CD14-positive monocyte (primary cell): ENCODE results near the gene STX11. TPM values are rescaled to one million over a fixed set of nuclear protein-coding genes. Genes with fewer than 3 reads are reported as not detected.

ENCODE experiments used
- DNase-seq, 3 donors: peaks; one replicate each; pipeline ENCODE4 v3.0.0-alpha.2; 2011 to 2022
- H2AFZ ChIP-seq: 2 replicates; pipeline ENCODE4 v1.6.0; 2012; ENCODE audit warnings: mild to moderate bottlenecking, low read depth, low read length, inconsistent platforms; ENCODE audit not compliant: insufficient read depth, poor library complexity, severe bottlenecking
- H3K27ac ChIP-seq, 2 donors: 1 replicate in 1 of 2; 2 replicates in 1 of 2; pipeline ENCODE4 v1.5.1; 2012 to 2013; ENCODE audit warnings: low read length in 2 of 2, control low read depth in 1 of 2, inconsistent platforms in 1 of 2, low read depth in 1 of 2, mild to moderate bottlenecking in 1 of 2
- H3K27me3 ChIP-seq, 2 donors: one replicate each; pipeline versions ENCODE4 v1.6.0 to v1.6.1; 2011 to 2013; ENCODE audit warnings: low read length in 2 of 2; ENCODE audit not compliant: control insufficient read depth in 2 of 2, insufficient read depth in 2 of 2
- H3K36me3 ChIP-seq, 2 donors: replicated peaks in 1 of 2; 1 replicate in 1 of 2; 2 replicates in 1 of 2; pipeline versions ENCODE4 v1.5.1 to v1.6.1; 2012 to 2013; ENCODE audit warnings: low read length in 2 of 2, control low read depth in 1 of 2, inconsistent platforms in 1 of 2, mild to moderate bottlenecking in 1 of 2; ENCODE audit not compliant: insufficient read depth in 2 of 2, control insufficient read depth in 1 of 2
- H3K4me1 ChIP-seq, 2 donors: 1 replicate in 1 of 2; 2 replicates in 1 of 2; pipeline versions ENCODE4 v1.5.1 to v1.6.1; 2012 to 2013; ENCODE audit warnings: low read length in 2 of 2, control low read depth in 1 of 2, inconsistent platforms in 1 of 2, mild to moderate bottlenecking in 1 of 2, moderate library complexity in 1 of 2; ENCODE audit not compliant: insufficient read depth in 2 of 2, control insufficient read depth in 1 of 2
- H3K4me2 ChIP-seq: replicated peaks from 2 replicates; pipeline ENCODE3; 2012; ENCODE audit warnings: low read length, moderate library complexity, mild to moderate bottlenecking; ENCODE audit not compliant: poor library complexity, severe bottlenecking; ENCODE audit errors: extremely low read depth
- H3K4me3 ChIP-seq, 3 experiments: fragments of 200-600 bp in 1 of 3; sonication (generic) in 1 of 3; replicated peaks in 1 of 3; 1 replicate in 2 of 3; 2 replicates in 1 of 3; pipeline ENCODE4 v1.5.1; 2011 to 2013; ENCODE audit warnings: low read length in 3 of 3, mild to moderate bottlenecking in 3 of 3, control low read depth in 2 of 3, low read depth in 2 of 3, inconsistent platforms in 1 of 3, moderate library complexity in 1 of 3
- H3K79me2 ChIP-seq: 2 replicates; pipeline ENCODE4 v1.6.0; 2012; ENCODE audit warnings: mild to moderate bottlenecking, control low read depth, inconsistent platforms, low read length, moderate library complexity; ENCODE audit not compliant: insufficient read depth
- H3K9ac ChIP-seq: 2 replicates; pipeline ENCODE4 v1.6.0; 2017; ENCODE audit warnings: low read length, mild to moderate bottlenecking; ENCODE audit not compliant: insufficient read depth, poor library complexity, severe bottlenecking
- H3K9me3 ChIP-seq, 2 donors: replicated peaks in 1 of 2; 1 replicate in 1 of 2; 2 replicates in 1 of 2; pipeline versions ENCODE4 v1.5.1 to v1.6.1; 2012 to 2013; ENCODE audit warnings: low read length in 2 of 2, control low read depth in 1 of 2; ENCODE audit not compliant: control insufficient read depth in 1 of 2, insufficient read depth in 1 of 2
- H4K20me1 ChIP-seq: 2 replicates; pipeline ENCODE4 v1.6.0; 2012; ENCODE audit warnings: mild to moderate bottlenecking, low read length, control low read depth, moderate library complexity; ENCODE audit not compliant: insufficient read depth
- H3K27ac Mint-ChIP-seq, 7 donors: one replicate each; pipeline ENCODE4 v1.8.0; 2020; ENCODE audit warnings: mild to moderate bottlenecking in 7 of 7, mixed read lengths in 7 of 7, moderate library complexity in 6 of 7, inconsistent platforms in 2 of 7
- H3K27me3 Mint-ChIP-seq, 3 donors: one replicate each; pipeline ENCODE4 v1.8.0; 2021 to 2022; ENCODE audit warnings: low read depth in 3 of 3, mild to moderate bottlenecking in 3 of 3, mixed read lengths in 3 of 3, moderate library complexity in 3 of 3, inconsistent platforms in 1 of 3
- H3K36me3 Mint-ChIP-seq, 2 donors: one replicate each; pipeline ENCODE4 v1.8.0; 2020; ENCODE audit warnings: mixed read lengths in 2 of 2, inconsistent platforms in 1 of 2, mild to moderate bottlenecking in 1 of 2
- H3K4me1 Mint-ChIP-seq: one replicate; pipeline ENCODE4 v1.8.0; 2020; ENCODE audit warnings: mild to moderate bottlenecking, mixed read lengths
- H3K4me3 Mint-ChIP-seq, 2 donors: one replicate each; pipeline ENCODE4 v1.8.0; 2020; ENCODE audit warnings: mild to moderate bottlenecking in 2 of 2, mixed read lengths in 2 of 2, moderate library complexity in 1 of 2
- H3K9me3 Mint-ChIP-seq, 7 donors: one replicate each; pipeline ENCODE4 v1.8.0; 2020 to 2022; ENCODE audit warnings: mixed read lengths in 7 of 7, mild to moderate bottlenecking in 6 of 7, moderate library complexity in 6 of 7, inconsistent platforms in 2 of 7
- CTCF ChIP-seq: fragments of 200-600 bp; IDR thresholded peaks from one replicate; pipeline ENCODE4 v1.8.0; 2022; ENCODE audit warnings: antibody characterized with exemption, mild to moderate bottlenecking
- WGBS: methylation state at CpG from one replicate; pipeline ENCODE4 v1.1.5; 2013; ENCODE audit warnings: missing lambda C conversion rate; ENCODE audit not compliant: insufficient coverage; 5-methylcytosine and 5-hydroxymethylcytosine counted together
- intact Hi-C, 2 donors: fragments of 100-400 bp; cut with micrococcal nuclease; formaldehyde crosslinking; loops; one replicate each; pipeline versions ENCODE4 v1.15.0 to v1.15.1; 2023
- polyA plus RNA-seq, 3 donors: library from polyadenylated mRNA; depleted of rRNA in 1 of 3; unstranded in 2 of 3; stranded (reverse) in 1 of 3; fragments of 300-500 nt in 2 of 3; fragments of >200 nt in 1 of 3; fragmentation: Illumina TruSeq in 2 of 3; gene quantifications; 1 replicate in 2 of 3; 2 replicates in 1 of 3; pipeline ENCODE4 v1.2.3, GENCODE V29; 2012 to 2021

The STX11 gene
- polyA plus RNA-seq, 3 donors = 276 to 372 (median 367) TPM

DNA sequence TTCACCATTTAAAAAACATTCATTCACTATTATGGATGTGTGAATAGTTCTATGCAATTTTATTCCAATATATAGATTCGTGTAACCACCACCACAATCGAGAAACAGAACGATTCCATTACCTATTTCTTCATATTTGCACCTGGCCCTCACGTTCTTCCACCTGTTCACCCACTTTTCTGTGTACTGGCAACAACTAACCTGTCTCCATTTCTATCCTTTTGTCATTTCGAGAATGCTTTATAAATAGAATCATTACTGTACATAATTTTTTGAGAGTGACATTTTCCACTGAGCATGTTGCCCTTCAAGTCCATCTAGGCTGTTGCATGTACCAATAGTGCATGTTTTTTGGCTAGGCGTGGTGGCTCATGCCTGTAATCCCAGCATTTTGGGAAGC is 23.2 kb upstream of the STX11 start:
- Histone ChIP-seq H3K9ac (no peak overlapping the region), H3K79me2 (no peaks in the 10 kb centered on the region), H3K27me3 (no peaks in the 10 kb centered on the region), H3K27ac (no peak overlapping the region), H3K9me3 (no peaks in the 10 kb centered on the region), H3K4me3 (no peak overlapping the region), H3K4me2 (no peak overlapping the region), H3K36me3 (no peaks in the 10 kb centered on the region), H4K20me1 (no peaks in the 10 kb centered on the region), H3K4me1 (peaks cover 19 to 36% of the 10 kb centered on the region in 2 donors), H2AFZ (no peak overlapping the region)
- no peak for TF ChIP-seq CTCF
- DNase-seq = no peak
- Mint-ChIP-seq H3K4me3 (no peak overlapping the region), H3K36me3 (no peaks in the 10 kb centered on the region), H3K27me3 (peaks cover 0 to 2% (median 1%) of the 10 kb centered on the region in 3 donors), H3K4me1 (peaks cover 35% of the 10 kb centered on the region), H3K9me3 (no peaks in the 10 kb centered on the region), H3K27ac (peak overlapping the region in 1 of 7 donors; percentile 15)
- 89% methylated on average over 3 of the region's 6 CpGs for WGBS
- intact Hi-C loops = no loop called here

GRCh38 chr6:144129469-144129868 is 20.8 kb upstream of the STX11 start:
- Mint-ChIP-seq H3K36me3 (no peaks in the 10 kb centered on the region), H3K4me3 (no peak overlapping the region), H3K27me3 (peaks cover 0 to 2% (median 1%) of the 10 kb centered on the region in 3 donors), H3K4me1 (peaks cover 17% of the 10 kb centered on the region), H3K27ac (peak overlapping the region; percentile 7 to 78 (median 61)), H3K9me3 (no peaks in the 10 kb centered on the region)
- no peaks in the 10 kb centered on the region for H3K36me3 ChIP-seq
- H3K27me3 ChIP-seq = no peaks in the 10 kb centered on the region
- H3K27ac ChIP-seq = peak overlapping the region in 1 of 2 donors; percentile 63
- no peaks in the 10 kb centered on the region for H3K9me3 ChIP-seq
- no peak for TF ChIP-seq CTCF
- WGBS = 93% methylated on average over 3 of the region's 6 CpGs
- no peaks in the 10 kb centered on the region for H4K20me1 ChIP-seq
- H3K4me1 ChIP-seq = peaks cover 7 to 18% of the 10 kb centered on the region in 2 donors
- no peak overlapping the region for H3K4me3 ChIP-seq
- no peak for DNase-seq
- peak overlapping the region; percentile 9 for H3K4me2 ChIP-seq
- H3K9ac ChIP-seq = no peak overlapping the region
- intact Hi-C loops = no loop called here
- no peaks in the 10 kb centered on the region for H3K79me2 ChIP-seq
- peak overlapping the region; percentile 62 for H2AFZ ChIP-seq
